Stimulated activated CD8-positive, alpha-beta memory T cell treated with anti-CD3 and anti-CD28 coated beads, Interleukin-4, amount 100 ng/mL, for 1 hour (primary cell): ENCODE results near the gene NOL4L.

Source experiments
- DNase-seq, 2 donors: peaks; one replicate each; pipeline ENCODE4 v3.0.0-alpha.2; 2020; ENCODE audit warnings: low read depth in 2 of 2, low spot score in 1 of 2

NOL4L gene

GRCh38 chr20:32526125-32526524 lies 59.0 kb downstream of the NOL4L start:
- DNase-seq, result no peak

GRCh38 chr20:32524829-32525501 lies 60.2 kb downstream of the NOL4L start:
- no peak for DNase-seq

DNA sequence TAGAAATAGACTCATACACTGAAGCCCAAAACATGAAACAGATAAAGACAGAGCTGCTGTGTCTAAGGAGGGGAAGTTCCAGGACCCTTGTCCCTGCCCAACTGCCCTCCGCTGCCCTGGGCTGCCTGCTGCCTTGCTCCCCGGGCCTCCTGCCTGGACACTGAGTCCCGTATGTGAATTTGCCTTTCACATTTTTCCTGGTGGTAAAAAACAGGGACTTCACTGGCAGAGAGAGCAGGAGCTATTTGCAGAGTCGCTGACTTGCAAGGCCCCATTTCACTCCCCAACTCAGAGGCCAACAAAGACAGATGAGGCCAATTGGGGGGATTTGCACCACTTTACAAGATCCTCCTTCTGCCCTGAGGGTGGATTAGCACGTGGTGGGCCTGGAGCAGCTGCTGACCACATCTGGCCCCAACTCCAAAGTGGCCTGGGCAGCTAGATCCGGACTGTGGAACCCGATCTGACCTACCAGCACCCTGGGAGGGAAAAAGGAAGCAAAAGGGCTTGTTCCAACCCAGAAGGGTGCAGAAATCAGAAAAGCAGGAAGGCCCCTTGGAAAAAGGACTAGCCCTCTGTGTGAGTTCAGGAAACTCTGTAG lies 61.4 kb downstream of the NOL4L start:
- DNase-seq, result no peak

DNA sequence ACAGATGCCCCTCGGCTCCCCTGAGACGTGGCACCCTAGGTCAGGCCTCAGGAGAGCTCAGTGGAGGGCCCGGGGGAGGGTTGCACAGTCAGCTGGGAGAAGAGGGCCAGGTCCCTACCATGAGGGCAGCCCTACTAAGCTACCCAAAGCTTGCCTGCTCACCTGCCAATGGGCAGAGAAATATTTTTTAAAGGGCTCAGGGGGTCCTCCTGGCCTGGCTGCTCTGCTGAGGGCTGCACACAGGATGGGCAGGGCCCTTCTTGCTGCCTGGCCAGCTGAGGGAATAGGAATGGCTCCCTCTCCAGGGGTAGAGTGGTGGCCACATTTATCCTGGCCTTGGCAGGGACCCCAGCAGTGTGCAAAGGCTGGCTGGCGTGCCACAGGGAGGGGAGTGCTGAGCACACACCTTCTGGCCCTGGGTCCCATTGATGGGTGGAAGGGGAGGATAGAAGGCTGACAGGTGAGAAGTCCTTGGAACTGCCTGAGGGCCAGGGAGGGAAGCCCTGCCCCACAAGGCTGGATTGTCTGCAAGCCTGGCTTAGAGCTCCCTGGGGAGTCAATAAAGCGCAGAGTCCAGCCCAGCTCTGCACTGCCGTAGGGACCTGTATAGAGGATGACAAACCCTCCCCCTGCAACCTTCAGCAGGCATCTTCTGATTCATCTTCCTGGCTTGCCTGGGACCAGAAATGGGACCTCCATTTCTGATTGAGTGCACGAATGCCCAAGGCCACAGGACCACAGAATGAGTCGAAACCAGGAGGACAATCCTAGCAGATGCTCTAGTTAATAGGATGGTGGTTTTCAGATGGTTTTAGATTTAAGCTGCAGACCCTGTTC lies 62.1 kb downstream of the NOL4L start:
- no peak for DNase-seq

GRCh38 chr20:32522526-32522775 lies 62.7 kb downstream of the NOL4L start:
- DNase-seq, result no peak

GRCh38 chr20:32521780-32522525 lies 63.2 kb downstream of the NOL4L start:
- no peak for DNase-seq

DNA sequence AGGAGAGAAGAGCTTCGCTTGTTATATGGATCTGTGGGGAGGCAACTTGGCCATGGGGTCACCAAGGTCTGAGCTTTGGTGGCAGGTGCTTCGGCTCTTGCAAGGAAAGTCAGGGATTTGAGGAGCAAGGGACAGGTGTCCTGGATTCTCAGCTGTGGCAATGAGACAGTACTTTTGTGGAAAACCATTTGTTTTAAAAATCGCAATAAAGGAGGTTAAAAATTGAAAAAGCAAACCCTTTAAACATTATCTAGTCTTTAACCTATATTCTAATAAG lies 64.3 kb downstream of the NOL4L start:
- no peak for DNase-seq

GRCh38 chr20:32519381-32519730 lies 65.8 kb downstream of the NOL4L start:
- no peak for DNase-seq

DNA sequence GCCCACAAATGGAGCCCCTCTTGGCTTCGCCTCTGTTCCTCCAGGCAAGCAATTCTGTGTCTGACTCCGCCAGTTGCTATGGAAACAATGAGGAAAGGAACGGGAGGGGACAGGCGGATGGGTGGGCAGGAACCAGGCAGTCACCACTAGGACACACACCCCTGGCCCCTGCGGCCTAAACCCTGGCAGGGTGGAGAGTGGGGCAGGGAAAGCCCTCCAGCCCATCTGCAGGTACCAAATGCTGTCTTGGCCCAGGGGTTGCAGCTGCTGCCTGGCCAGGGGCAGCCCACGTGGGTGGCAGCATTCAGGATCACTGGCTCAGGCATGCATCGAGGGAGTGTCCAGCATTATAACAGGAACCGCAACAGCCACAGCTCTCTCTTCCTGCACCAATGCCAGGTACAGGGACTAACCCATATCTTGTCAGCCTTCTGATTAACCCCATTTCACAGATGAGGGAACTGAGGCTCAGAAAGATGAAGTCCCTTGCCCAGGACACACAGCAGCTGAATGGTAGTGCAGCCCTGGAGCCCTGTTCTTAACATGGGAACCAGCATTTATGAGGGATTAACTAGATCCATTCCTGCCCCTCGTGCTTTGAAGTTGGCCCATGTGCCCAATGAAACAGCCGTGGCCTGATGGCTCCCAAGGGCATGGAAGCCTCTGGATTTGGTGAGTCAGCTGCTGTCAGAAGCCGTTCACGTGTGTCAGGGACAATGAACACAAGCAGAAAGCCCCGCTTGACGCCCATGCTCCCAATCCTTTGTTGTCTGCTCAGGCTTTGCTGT lies 66.3 kb downstream of the NOL4L start:
- no peak for DNase-seq

DNA sequence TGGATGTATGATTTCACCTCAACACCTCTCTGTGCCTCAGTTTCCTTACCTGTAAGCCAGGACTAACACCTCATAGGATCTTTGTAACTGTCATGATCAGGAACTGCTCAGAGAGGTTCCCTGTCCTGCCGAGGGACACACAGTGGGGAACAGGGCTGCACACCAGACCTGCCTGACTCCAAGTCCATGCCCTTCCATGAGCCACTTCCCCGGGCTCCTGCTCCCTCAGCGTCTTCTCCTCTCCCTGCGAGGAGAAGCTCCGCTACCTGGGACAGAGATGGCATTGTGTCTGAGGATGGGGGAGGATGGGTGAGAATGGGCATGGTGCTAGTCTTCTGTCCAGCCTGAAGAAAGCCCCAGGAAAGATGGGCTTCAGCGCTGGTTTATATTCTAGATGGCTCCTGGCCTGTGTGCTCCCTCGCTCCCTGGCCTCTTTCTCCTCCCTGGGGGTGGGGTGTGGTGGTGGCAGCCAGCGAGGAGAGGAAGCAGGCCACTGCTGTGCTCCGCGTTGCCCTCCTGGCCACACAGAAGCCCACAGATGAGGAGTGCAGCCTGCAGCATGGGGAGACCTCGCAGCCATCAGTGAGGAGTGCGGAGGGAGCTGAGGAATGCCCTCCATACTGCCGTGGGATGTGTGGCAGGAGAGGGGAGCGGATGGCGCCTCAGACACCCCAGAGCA lies 67.1 kb downstream of the NOL4L start:
- no peak for DNase-seq

DNA sequence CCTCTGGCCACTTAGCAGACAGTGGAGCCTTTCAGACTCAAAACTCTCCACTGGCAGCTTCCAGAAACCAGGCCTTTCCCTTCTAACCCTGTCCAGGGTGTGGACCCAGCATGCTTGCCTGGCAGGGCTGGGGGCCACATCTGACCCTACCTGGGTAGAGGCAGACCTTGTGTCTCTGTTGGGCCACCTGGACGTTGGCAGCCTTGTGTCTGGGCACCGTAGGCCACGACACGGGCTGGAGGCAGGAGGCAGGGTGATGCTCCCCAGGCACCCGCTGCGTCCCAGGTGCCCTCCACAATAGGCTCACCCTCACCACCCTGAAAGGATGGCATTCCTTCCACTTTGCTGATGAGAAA lies 67.6 kb downstream of the NOL4L start:
- DNase-seq, result no peak

GRCh38 chr20:32516583-32517517 lies 68.3 kb downstream of the NOL4L start:
- no peak for DNase-seq

GRCh38 chr20:32515631-32516101 lies 69.5 kb downstream of the NOL4L start:
- no peak for DNase-seq

GRCh38 chr20:32514760-32515159 lies 70.4 kb downstream of the NOL4L start:
- DNase-seq, result no peak

DNA sequence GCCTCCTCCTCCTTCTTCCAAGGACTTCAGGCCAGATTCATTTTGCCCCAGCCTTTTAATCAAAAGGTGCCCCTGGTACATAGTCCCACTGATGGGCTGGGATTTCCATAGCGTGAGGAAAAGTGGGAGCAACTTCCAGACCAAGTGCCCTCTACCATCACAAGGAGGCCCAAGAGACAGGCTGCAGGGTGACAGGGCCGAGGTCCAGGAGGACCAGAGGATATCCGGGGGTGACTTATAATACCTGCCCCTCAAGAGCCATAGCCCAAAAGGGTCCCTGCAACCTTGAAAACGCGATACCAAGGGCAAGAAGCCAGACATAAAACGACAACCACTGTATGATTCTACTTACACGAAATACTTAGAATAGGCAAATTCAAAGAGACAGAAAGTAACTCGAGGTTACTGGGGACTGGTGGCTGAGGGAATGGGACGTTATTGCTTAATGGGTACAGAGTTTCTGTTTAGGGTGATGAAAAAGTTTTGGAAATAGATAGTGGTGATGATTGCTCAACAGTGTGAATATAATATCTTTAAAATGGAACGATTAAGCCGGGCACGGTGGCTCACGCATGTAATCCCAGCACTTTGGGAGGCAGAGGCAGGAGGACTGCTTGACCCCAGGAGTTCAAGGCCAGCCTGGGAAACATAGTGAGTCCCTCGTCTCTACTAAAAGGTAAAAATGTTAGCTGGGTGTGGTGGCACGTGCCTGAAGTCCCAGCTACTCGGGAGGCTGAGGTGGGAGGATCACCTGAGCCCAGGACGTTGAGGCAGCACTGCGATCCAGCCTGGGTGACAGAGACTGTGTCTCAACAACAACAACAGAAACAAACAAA lies 71.9 kb downstream of the NOL4L start:
- DNase-seq, result no peak

DNA sequence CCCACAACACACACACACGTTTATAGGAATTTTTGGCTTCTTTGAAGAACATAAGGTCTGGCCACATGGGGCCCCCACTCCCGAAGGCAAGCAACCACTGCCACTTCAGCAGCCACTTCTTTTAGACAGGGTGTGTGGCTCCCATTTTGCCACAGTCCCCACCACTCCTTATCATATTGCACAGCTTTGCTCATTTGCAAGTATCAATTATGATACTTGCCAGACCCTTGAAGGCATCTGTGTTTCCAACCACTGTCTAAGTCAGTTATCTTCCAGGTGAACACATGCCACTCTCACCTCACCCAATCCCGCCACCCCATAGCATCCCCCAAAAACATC lies 73.1 kb downstream of the NOL4L start:
- no peak for DNase-seq

- no peak for DNase-seq
These were observed 73.6 kb downstream of the NOL4L start for GRCh38 chr20:32511358-32512046.

DNA sequence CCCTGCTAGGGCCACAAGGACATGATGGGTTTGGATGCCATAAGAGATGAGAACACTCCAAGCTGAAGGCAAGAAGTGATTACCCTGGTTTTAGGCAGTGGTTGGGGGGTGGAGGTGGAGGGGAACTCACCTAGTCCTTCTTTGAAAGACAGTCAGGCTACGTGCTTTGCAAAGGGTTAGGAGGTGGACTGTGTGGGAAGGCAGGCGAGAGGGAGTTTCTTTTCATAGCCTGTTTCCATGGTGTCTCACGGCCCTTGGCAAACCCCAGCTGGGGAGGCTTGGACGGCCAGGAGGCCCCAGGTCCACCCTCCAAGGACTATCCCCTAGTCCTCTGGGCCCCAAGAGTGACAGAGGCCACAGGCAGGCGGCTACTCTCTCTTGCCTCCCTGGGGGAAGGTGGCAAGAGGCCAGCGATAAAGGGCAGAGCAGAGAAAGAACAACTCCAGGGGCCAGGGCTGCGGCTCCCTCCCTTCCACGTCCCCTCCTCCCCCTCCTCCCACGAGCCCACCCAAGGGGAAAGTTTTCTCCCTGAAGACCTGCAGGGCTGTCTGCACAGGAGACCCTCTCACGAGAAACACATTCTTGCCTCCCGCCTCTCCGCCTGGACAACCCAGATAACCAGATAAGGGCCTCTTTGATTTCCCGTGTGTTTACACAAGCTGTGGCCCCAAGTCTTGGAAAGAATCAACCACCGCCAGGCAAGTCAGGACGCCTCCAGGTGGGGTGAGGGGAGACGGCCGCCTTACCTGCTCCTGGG lies 74.4 kb downstream of the NOL4L start:
- DNase-seq, result no peak
